H1 (cell line): Measurements from ENCODE around the gene KCNJ10. TPM values are rescaled to one million over a fixed set of nuclear protein-coding genes. Genes with fewer than 3 reads are reported as not detected.
"Not testable (repeated sequence)": the region's sequence is repeated elsewhere in the genome, so short reads cannot be mapped to it uniquely, and the experiment has no call there.

Experiments
- CTCF ChIA-PET: fragments of 300-600 bp; sonication (Branson Sonifier 250); formaldehyde crosslinking; loops from one replicate; lab custom pipeline; 2021; ENCODE audit not compliant: partially characterized antibody; lab: Charles Lee
- POLR2A ChIA-PET: fragments of 300-600 bp; sonication (Branson Sonifier 250); formaldehyde crosslinking; loops from one replicate; lab custom pipeline; 2021; ENCODE audit warnings: inconsistent platforms; ENCODE audit not compliant: partially characterized antibody; lab: Charles Lee
- DNase-seq, 2 experiments: peaks; one replicate each; pipeline versions ENCODE4 v3.0.0 to v3.0.0-alpha.2; 2010 to 2022; ENCODE audit warnings: low spot score in 2 of 2, low read depth in 1 of 2, mixed read lengths in 1 of 2
- FAIRE-seq: peaks from 2 replicates; lab custom pipeline; 2011; peaks lifted over from hg19 to GRCh38; lab: Jason Lieb, UNC
- H2AFZ ChIP-seq: 2 replicates; pipeline ENCODE4 v1.8.1; 2012; ENCODE audit warnings: low read length, inconsistent platforms
- H2AK5ac ChIP-seq: 2 replicates; pipeline ENCODE4 v1.6.1; 2013; ENCODE audit warnings: low read depth, low read length
- H2BK120ac ChIP-seq: replicated peaks from 2 replicates; pipeline ENCODE3; 2013; ENCODE audit warnings: low read depth, low read length, inconsistent platforms
- H2BK12ac ChIP-seq: 2 replicates; pipeline ENCODE4 v1.6.1; 2013; ENCODE audit warnings: low read depth, low read length
- H2BK15ac ChIP-seq: 2 replicates; pipeline ENCODE4 v1.6.1; 2013; ENCODE audit warnings: low read length
- H2BK20ac ChIP-seq: 2 replicates; pipeline ENCODE4 v1.6.1; 2013; ENCODE audit warnings: low read length
- H2BK5ac ChIP-seq: 2 replicates; pipeline ENCODE4 v1.6.1; 2013; ENCODE audit warnings: low read depth, low read length
- H3K14ac ChIP-seq: 2 replicates; pipeline ENCODE4 v1.6.1; 2013; ENCODE audit warnings: inconsistent platforms; ENCODE audit not compliant: insufficient read length
- H3K18ac ChIP-seq: 2 replicates; pipeline ENCODE4 v1.6.1; 2013; ENCODE audit warnings: low read length; ENCODE audit errors: extremely low read depth
- H3K23ac ChIP-seq: 2 replicates; pipeline ENCODE4 v1.6.1; 2013; ENCODE audit warnings: inconsistent platforms; ENCODE audit not compliant: insufficient read length
- H3K23me2 ChIP-seq: 2 replicates; pipeline ENCODE4 v1.6.1; 2013; ENCODE audit warnings: low read depth, low read length
- H3K27ac ChIP-seq: 2 replicates; pipeline ENCODE4 v1.6.1; 2011; ENCODE audit warnings: low read depth, low read length, inconsistent platforms
- H3K27me3 ChIP-seq, 4 experiments: replicated peaks in 1 of 4; 1 replicate in 1 of 4; 2 replicates in 3 of 4; pipeline versions ENCODE4 v1.6.1 to v1.8.1; 2011 to 2013; ENCODE audit warnings: low read length in 3 of 4, mild to moderate bottlenecking in 3 of 4, inconsistent platforms in 2 of 4, mixed read lengths in 2 of 4, moderate library complexity in 1 of 4; ENCODE audit not compliant: control insufficient read depth in 3 of 4, insufficient read depth in 3 of 4; ENCODE audit errors: extremely low read depth in 1 of 4
- H3K36me3 ChIP-seq, 4 experiments: 2 replicates each; pipeline versions ENCODE4 v1.6.1 to v1.8.1; 2011 to 2013; ENCODE audit warnings: mild to moderate bottlenecking in 4 of 4, low read length in 3 of 4, moderate library complexity in 2 of 4, control low read depth in 1 of 4, inconsistent platforms in 1 of 4; ENCODE audit not compliant: insufficient read depth in 4 of 4, control insufficient read depth in 2 of 4
- H3K4ac ChIP-seq: replicated peaks from 2 replicates; pipeline ENCODE3; 2013; ENCODE audit warnings: low read length, low read depth, mixed read lengths, inconsistent platforms; ENCODE audit not compliant: insufficient read length
- H3K4me1 ChIP-seq, 4 experiments: replicated peaks in 1 of 4; 1 replicate in 1 of 4; 2 replicates in 3 of 4; pipeline versions ENCODE4 v1.6.1 to v1.8.1; 2011 to 2013; ENCODE audit warnings: low read length in 3 of 4, inconsistent platforms in 2 of 4, mixed read lengths in 1 of 4; ENCODE audit not compliant: insufficient read depth in 4 of 4, control insufficient read depth in 3 of 4
- H3K4me2 ChIP-seq, 2 experiments: 2 replicates each; pipeline versions ENCODE4 v1.6.1 to v1.8.1; 2011 to 2013; ENCODE audit warnings: low read depth in 2 of 2, low read length in 2 of 2, control low read depth in 1 of 2, inconsistent platforms in 1 of 2, mild to moderate bottlenecking in 1 of 2; ENCODE audit not compliant: insufficient read depth in 1 of 2
- H3K4me3 ChIP-seq, 4 experiments: fragments of 200-600, 300-600 bp in 1 of 4; sonication (generic), shearing (Covaris generic), sonication (Bioruptor Twin) in 1 of 4; 2 replicates each; pipeline versions ENCODE4 v1.5.1 to v1.8.1; 2011 to 2016; ENCODE audit warnings: low read length in 4 of 4, low read depth in 3 of 4, control low read depth in 2 of 4, inconsistent platforms in 2 of 4, mild to moderate bottlenecking in 2 of 4, mixed read lengths in 1 of 4, moderate library complexity in 1 of 4; ENCODE audit not compliant: insufficient read depth in 2 of 4; ENCODE audit errors: extremely low read depth in 1 of 4
- H3K56ac ChIP-seq: replicated peaks from 2 replicates; pipeline ENCODE3; 2013; ENCODE audit warnings: low read depth, mild to moderate bottlenecking, mixed read lengths, low read length, inconsistent platforms; ENCODE audit not compliant: insufficient read length
- H3K79me1 ChIP-seq: 2 replicates; pipeline ENCODE4 v1.6.1; 2013; ENCODE audit warnings: low read depth, low read length, control low read depth
- H3K79me2 ChIP-seq, 2 experiments: 2 replicates each; pipeline versions ENCODE4 v1.6.1 to v1.8.1; 2012 to 2013; ENCODE audit warnings: low read length in 2 of 2, mild to moderate bottlenecking in 2 of 2, inconsistent platforms in 1 of 2; ENCODE audit not compliant: insufficient read depth in 2 of 2, control insufficient read depth in 1 of 2
- H3K9ac ChIP-seq, 4 experiments: replicated peaks in 1 of 4; 1 replicate in 1 of 4; 2 replicates in 3 of 4; pipeline versions ENCODE4 v1.6.1 to v1.8.1; 2011 to 2013; ENCODE audit warnings: low read depth in 3 of 4, low read length in 3 of 4, control low read depth in 2 of 4, mild to moderate bottlenecking in 2 of 4, moderate library complexity in 2 of 4, inconsistent platforms in 1 of 4; ENCODE audit errors: extremely low read depth in 1 of 4
- H3K9me3 ChIP-seq, 2 experiments: 2 replicates each; pipeline versions ENCODE4 v1.6.1 to v1.8.1; 2012 to 2013; ENCODE audit warnings: mild to moderate bottlenecking in 2 of 2, moderate library complexity in 2 of 2, control low read depth in 1 of 2, inconsistent platforms in 1 of 2, low read depth in 1 of 2, low read length in 1 of 2, mixed read lengths in 1 of 2; ENCODE audit not compliant: insufficient read depth in 2 of 2
- H4K20me1 ChIP-seq, 2 experiments: replicated peaks in 1 of 2; 2 replicates each; pipeline versions ENCODE3 to v1.8.1; 2011 to 2013; ENCODE audit warnings: inconsistent platforms in 2 of 2, low read length in 2 of 2, mild to moderate bottlenecking in 1 of 2; ENCODE audit not compliant: insufficient read depth in 2 of 2, control insufficient read depth in 1 of 2
- H4K5ac ChIP-seq: 2 replicates; pipeline ENCODE4 v1.6.1; 2013; ENCODE audit warnings: low read length, low read depth, mixed read lengths, inconsistent platforms; ENCODE audit not compliant: insufficient read length
- H4K8ac ChIP-seq: 2 replicates; pipeline ENCODE4 v1.8.0; 2013; ENCODE audit warnings: mild to moderate bottlenecking, moderate library complexity, low read length, inconsistent platforms; ENCODE audit not compliant: insufficient read depth; ENCODE audit errors: extremely low read depth
- H4K91ac ChIP-seq: replicated peaks from 2 replicates; pipeline ENCODE3; 2013; ENCODE audit warnings: low read length, mixed read lengths, inconsistent platforms; ENCODE audit not compliant: insufficient read length
- WGBS, 2 experiments: shearing (Covaris generic) in 1 of 2; methylation state at CpG; one replicate each; pipeline versions ENCODE4 v1.1.6 to v1.1.7; 2013 to 2015; ENCODE audit warnings: low lambda C conversion rate in 2 of 2, mixed read lengths in 2 of 2, inconsistent platforms in 1 of 2, low coverage in 1 of 2, missing lambda C conversion rate in 1 of 2; ENCODE audit not compliant: insufficient replicate concordance in 2 of 2, insufficient coverage in 1 of 2, insufficient read length in 1 of 2; ENCODE audit errors: extremely low coverage in 1 of 2, missing lambda C conversion rate in 1 of 2; 5-methylcytosine and 5-hydroxymethylcytosine counted together
- polyA plus RNA-seq, 7 experiments: library from polyadenylated mRNA; depleted of rRNA in 3 of 7; stranded (reverse) in 5 of 7; unstranded in 2 of 7; fragments of >200 nt in 5 of 7; fragments of 200-250 nt in 2 of 7; gene quantifications; 1 replicate in 5 of 7; 2 replicates in 1 of 7; 4 replicates in 1 of 7; pipeline versions ENCODE4 v1.2.1 to v1.2.3, GENCODE V29; 2011 to 2013; ENCODE audit warnings: missing spikeins in 2 of 7, mixed read lengths in 2 of 7
- total RNA-seq: library from RNA; stranded (reverse); fragmentation: NEBNext Ultra II Directional; extraction: Animal tissue kit (Norgen Biotek cat#: 25700); gene quantifications from 2 replicates; pipeline ENCODE4 v1.2.1, GENCODE V29; 2021

KCNJ10 gene
- total and polyA plus RNA-seq, 2 of the 8 experiments (the other 6 are each of a cell fraction or from before 2014, with no cell fraction given), result 1.7 to 2.4 TPM

DNA sequence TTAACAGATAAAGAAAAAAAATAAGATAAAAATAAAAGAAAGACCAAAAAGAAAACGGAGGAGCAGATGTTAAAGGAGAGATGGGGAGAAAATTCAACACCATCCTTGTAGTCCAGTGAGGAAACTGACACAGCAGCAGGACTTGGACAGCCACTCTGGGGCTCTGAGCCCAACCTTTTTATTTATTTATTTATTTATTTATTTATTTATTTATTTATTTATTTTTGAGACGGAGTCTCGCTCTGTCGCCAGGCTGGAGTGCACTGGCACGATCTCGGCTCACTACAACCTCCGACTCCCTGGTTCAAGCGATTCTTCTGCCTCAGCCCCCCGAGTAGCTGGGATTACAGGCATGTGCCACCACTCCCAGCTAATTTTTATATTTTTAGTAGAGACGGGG lies 41.5 kb upstream of the KCNJ10 start:
- H3K4me1 ChIP-seq, result peaks cover 8 to 48% (median 31%) of the 10 kb centered on the region in 4 experiments
- not testable (repeated sequence) for H3K23me2 ChIP-seq, H3K9ac ChIP-seq, H2AK5ac ChIP-seq, H3K27ac ChIP-seq, H2BK12ac ChIP-seq, H2BK20ac ChIP-seq, H4K91ac ChIP-seq, H2BK120ac ChIP-seq, H3K4me2 ChIP-seq, FAIRE-seq, H3K4ac ChIP-seq, H4K8ac ChIP-seq, DNase-seq, H2AFZ ChIP-seq, H3K79me1 ChIP-seq, H3K18ac ChIP-seq, H3K36me3 ChIP-seq, H3K23ac ChIP-seq, H3K14ac ChIP-seq, H4K5ac ChIP-seq, H3K79me2 ChIP-seq, H4K20me1 ChIP-seq, H2BK5ac ChIP-seq, H3K27me3 ChIP-seq, H2BK15ac ChIP-seq, H3K4me3 ChIP-seq, H3K9me3 ChIP-seq, H3K56ac ChIP-seq
- WGBS, 2 experiments, result 94% methylated on average over 10 of the region's 10 CpGs; no CpG with 5 or more reads in 1 of the 2 experiments
- CTCF ChIA-PET, result interaction anchor here (0.8 to 18.1 kb wide), 8 partner anchors 8 to 140 kb away, joined by 3 to 256 read pairs (median 26); partner anchors contain the start of genes CASQ1 and IGSF8
- POLR2A ChIA-PET, result interaction anchor here (1.0 to 1.2 kb wide), 2 partner anchors 20 to 141 kb away, joined by 3 read pairs; no protein-coding TSS in a partner anchor
